ENCODE data around the gene TMC5.
"Not testable (repeated sequence)": the region's sequence is repeated elsewhere in the genome, so short reads cannot be mapped to it uniquely, and the experiment has no call there.

Gene TMC5

GRCh38 chr16:19417640-19418039, at the start of gene TMC5:
TMC5 (plus strand) TSS chr16:19417883; CDS start chr16:19440039, 22,156 bp downstream.
- no peak for DNase-seq

GRCh38 chr16:19372541-19372940, 45.1 kb upstream of the TMC5 start:
- not testable (repeated sequence) for DNase-seq

GRCh38 chr16:19374402-19374801, 43.3 kb upstream of the TMC5 start:
- no peak for DNase-seq

GRCh38 chr16:19375561-19376158, 42.0 kb upstream of the TMC5 start:
- DNase-seq = no peak

- DNase-seq = no peak
Measured at GRCh38 chr16:19377864-19378263, 39.8 kb upstream of the TMC5 start.

- DNase-seq = no peak
Measured at GRCh38 chr16:19378511-19378910, 39.2 kb upstream of the TMC5 start.

- no peak for DNase-seq
Measured at GRCh38 chr16:19379838-19380237, 37.8 kb upstream of the TMC5 start.

GRCh38 chr16:19380328-19380727, 37.4 kb upstream of the TMC5 start:
- DNase-seq = no peak

GRCh38 chr16:19382084-19382801, 35.4 kb upstream of the TMC5 start:
- no peak for DNase-seq

- no peak for DNase-seq
Measured at GRCh38 chr16:19382887-19383816, 34.5 kb upstream of the TMC5 start.

- DNase-seq = no peak
Measured at GRCh38 chr16:19384656-19385055, 33.0 kb upstream of the TMC5 start.

GRCh38 chr16:19386525-19386924, 31.2 kb upstream of the TMC5 start:
- DNase-seq = no peak

- peak; percentile 41 for DNase-seq
Measured at GRCh38 chr16:19389246-19389645, 28.4 kb upstream of the TMC5 start.

- not testable (repeated sequence) for DNase-seq
Measured at GRCh38 chr16:19391185-19391776, 26.4 kb upstream of the TMC5 start.

- no peak for DNase-seq
Measured at GRCh38 chr16:19392352-19392751, 25.3 kb upstream of the TMC5 start.

GRCh38 chr16:19393226-19394111, 24.2 kb upstream of the TMC5 start:
- no peak for DNase-seq

- DNase-seq = not testable (repeated sequence)
Measured at GRCh38 chr16:19395646-19396267, 21.9 kb upstream of the TMC5 start.

- DNase-seq = no peak
Measured at GRCh38 chr16:19396555-19397011, 21.1 kb upstream of the TMC5 start.

GRCh38 chr16:19397373-19397772, 20.3 kb upstream of the TMC5 start:
- DNase-seq = not testable (repeated sequence)

GRCh38 chr16:19400711-19401110, 17.0 kb upstream of the TMC5 start:
- DNase-seq = no peak

- DNase-seq = no peak
Measured at GRCh38 chr16:19406891-19407491, 10.7 kb upstream of the TMC5 start.
